Mucosa of stomach (tissue), 1 donor: ENCODE results near the gene MACROD1.

ENCODE experiments used
- H3K27me3 ChIP-seq: one replicate; pipeline ENCODE4 v1.7.0; 2013; ENCODE audit warnings: mild to moderate bottlenecking, low read length; ENCODE audit not compliant: control insufficient read depth, insufficient read depth
- H3K36me3 ChIP-seq: one replicate; pipeline ENCODE4 v1.7.0; 2013; ENCODE audit warnings: low read length; ENCODE audit not compliant: control insufficient read depth, insufficient read depth
- H3K4me1 ChIP-seq: one replicate; pipeline ENCODE4 v1.7.0; 2013; ENCODE audit warnings: mild to moderate bottlenecking, low read length; ENCODE audit not compliant: control insufficient read depth, insufficient read depth
- H3K4me3 ChIP-seq: one replicate; pipeline ENCODE4 v1.7.0; 2013; ENCODE audit warnings: low read length
- H3K9ac ChIP-seq: one replicate; pipeline ENCODE4 v1.7.0; 2013; ENCODE audit warnings: mild to moderate bottlenecking, low read length, moderate library complexity
- H3K9me3 ChIP-seq: one replicate; pipeline ENCODE4 v1.7.0; 2013; ENCODE audit warnings: mild to moderate bottlenecking, low read length, moderate library complexity; ENCODE audit not compliant: control insufficient read depth
- donor health status: Pancreatic carcinoma.

The MACROD1 gene

DNA sequence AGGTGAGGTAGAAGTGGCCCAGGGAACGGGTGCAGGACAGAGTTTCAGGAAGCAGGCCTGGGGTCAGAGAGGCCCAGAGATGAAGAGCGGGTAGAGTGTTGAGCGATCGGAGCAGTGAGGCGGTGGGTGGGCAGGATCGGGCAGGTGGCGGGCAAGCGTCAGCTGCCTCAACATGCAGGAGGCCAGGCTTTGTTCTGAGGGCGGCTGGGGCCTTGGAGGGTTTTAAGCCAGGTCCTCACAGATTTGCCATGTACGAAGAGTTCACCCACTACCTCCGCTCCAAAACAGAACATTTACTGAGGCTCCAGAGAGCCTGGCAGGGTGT is 100.8 kb downstream of the MACROD1 start:
- Histone ChIP-seq H3K4me3 (no peak overlapping the region), H3K36me3 (no peaks in the 10 kb centered on the region), H3K4me1 (peaks cover 4% of the 10 kb centered on the region), H3K9me3 (no peaks in the 10 kb centered on the region), H3K27me3 (peaks cover 26% of the 10 kb centered on the region), H3K9ac (no peak overlapping the region)

DNA sequence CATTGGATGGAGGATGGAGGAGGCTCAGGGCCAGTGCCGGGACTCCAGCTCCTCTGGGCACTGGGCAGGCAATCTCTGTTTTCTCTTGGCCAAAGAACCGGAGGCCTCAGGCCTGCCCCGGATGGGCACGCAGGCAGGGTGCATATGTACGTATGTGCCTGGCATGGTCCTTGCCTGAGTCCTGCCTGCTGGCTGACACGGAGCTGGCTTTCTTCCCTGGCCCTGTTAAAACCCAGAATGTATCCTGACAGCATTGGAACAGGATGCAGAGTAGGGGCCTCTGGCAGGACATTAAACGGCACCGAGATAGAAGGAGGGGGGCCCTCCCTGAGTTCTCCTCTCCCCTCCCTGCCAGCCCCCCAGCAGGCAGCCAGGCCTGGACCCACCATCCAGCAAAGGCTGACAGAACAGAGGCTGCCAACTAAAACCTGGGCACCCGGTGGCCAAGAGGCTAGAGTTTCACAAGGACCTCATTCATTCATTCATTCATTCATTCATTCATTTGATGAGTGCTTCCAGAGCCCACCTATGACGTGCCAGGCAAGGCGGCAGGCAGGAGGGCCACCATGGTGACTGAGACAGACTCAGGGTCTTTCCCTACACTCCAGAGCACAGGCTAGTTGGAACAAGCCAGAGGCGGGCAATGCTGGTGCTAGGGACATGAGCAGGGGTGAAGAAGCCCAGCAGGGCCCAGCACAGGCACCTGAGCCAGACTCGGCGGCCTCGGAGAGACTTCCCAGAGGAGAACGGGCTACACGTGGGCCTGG is 101.4 kb downstream of the MACROD1 start:
- H3K9me3 ChIP-seq, result no peaks in the 10 kb centered on the region
- no peak overlapping the region for H3K4me3 ChIP-seq
- H3K27me3 ChIP-seq, result peaks cover 26% of the 10 kb centered on the region
- peaks cover 4% of the 10 kb centered on the region for H3K4me1 ChIP-seq
- H3K36me3 ChIP-seq, result no peaks in the 10 kb centered on the region
- no peak overlapping the region for H3K9ac ChIP-seq

DNA sequence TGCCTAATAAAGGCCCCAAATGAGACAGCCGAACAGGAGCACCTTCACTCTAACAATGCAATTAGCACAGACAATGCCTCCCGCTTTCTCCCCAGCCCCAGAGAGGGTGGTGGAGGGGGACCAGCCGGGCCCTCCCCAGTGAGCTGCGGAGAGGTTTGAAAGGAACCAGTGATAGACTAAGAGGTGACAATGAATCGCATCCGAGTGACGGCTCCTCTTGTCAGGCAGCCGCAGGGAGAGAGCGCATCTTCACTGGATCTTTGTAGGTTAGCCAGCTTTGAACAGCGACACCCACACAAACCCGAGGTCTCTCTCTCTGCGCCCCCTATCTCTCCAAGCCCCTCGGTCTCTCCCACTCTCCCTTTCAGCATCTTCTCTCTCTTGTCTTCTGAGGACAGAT is 102.1 kb downstream of the MACROD1 start:
- H3K36me3 ChIP-seq, result no peaks in the 10 kb centered on the region
- H3K4me3 ChIP-seq, result no peak overlapping the region
- peaks cover 23% of the 10 kb centered on the region for H3K27me3 ChIP-seq
- H3K9ac ChIP-seq, result no peak overlapping the region
- H3K4me1 ChIP-seq, result peaks cover 4% of the 10 kb centered on the region
- H3K9me3 ChIP-seq, result no peaks in the 10 kb centered on the region

DNA sequence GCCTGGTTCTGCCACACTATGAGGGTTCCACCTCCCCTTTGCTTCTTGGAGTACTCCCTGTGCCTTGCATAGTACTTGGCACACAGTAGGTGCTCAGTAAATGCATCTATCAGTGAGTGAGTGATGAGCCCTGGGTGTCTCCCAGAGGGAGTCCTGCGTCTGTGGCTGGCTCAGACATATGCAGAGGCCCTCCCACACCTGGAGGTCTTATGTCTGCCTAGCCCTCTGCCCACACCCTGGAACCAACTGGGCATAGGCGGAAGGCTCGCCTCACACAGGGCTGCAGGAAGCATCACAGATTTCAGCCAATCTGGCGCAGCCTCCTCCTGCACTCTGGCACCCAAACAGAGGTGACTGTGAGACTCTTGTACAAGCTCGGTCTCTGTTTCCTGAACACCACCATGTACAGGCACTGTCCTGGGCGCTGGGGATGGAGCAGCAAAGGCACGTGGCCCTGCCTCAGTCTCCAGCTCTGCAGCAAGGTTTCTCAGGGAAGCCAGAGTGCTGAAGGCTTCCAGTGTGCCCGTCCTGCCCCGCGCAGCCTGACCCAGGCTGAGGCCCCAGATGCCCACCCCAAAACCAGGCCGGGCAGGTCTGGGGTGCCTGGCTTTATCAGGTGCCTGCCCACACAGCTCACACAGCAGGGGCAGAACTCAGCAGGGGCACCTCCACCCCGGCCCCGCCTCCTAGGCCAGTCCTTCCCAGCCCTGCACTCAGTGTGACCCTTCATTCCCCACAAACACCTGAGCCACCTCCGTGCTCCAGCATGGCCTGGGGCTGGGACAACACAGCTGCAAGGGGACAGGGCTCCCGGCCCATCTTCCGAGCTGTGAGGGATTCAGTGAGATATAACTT is 103.5 kb downstream of the MACROD1 start:
- H3K27me3 ChIP-seq, result peaks cover 23% of the 10 kb centered on the region
- no peaks in the 10 kb centered on the region for H3K9me3 ChIP-seq
- no peak overlapping the region for H3K4me3 ChIP-seq
- no peak overlapping the region for H3K9ac ChIP-seq
- no peaks in the 10 kb centered on the region for H3K36me3 ChIP-seq
- H3K4me1 ChIP-seq, result peaks cover 4% of the 10 kb centered on the region

DNA sequence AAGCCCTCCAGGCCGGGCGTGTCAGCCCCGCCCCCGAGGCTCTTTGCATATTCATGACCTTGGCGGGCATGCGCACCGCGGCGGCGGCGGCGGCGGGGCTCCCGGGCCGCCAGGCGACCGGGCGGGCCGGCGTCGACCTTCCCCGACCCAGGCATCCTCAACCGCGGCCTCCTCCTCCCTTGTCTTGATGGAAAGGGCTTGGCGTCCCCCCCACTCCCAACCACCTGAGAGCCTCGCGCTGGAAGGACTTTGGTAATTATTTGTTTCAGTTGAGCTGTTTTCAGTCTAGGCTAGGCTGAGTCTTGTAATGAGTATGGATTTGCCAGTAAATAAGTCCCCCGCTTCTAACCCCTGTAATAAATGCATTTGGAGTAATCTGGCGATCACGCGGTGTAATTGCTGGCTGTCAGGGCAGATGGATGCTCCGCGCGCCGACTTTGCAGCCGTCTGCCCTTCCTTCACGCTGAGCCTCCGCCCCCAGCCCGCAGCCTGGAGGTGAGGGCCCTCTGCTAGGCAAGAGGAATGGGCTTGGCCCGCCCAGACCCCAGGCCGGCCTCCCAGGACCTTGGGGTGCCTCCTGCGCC is 105.0 kb downstream of the MACROD1 start:
- Histone ChIP-seq H3K9ac (no peak overlapping the region), H3K36me3 (no peaks in the 10 kb centered on the region), H3K4me1 (peaks cover 4% of the 10 kb centered on the region), H3K4me3 (no peak overlapping the region), H3K27me3 (peaks cover 23% of the 10 kb centered on the region), H3K9me3 (no peaks in the 10 kb centered on the region)

DNA sequence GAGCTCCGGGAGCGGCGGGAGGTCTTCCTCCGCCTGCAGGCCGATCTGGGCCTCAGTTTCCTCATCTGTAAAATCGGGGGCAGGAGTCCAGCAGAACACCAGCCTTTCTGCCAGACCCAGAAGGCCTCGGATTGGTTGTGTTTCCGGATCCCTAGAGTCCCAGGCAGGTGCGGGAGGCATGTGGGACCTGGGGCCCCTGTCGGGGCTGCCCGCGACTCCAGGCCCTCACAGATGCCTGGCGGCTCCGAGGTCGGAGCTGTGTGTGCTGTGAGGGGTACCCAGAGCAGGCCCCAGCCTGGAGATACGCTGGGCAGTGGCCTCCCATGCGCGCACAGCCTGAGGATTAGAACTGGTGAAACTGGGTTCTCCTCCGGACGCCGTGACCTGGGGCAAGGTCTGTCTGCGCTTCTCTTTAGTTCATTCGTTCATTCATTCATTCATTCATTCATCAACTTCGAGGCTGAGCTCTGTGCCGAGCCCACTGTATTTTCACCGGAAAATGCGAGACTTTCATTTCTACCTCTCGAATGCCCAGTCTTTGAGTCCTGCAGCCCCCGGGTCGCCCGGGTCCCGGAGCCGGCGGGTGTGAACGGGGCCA is 105.6 kb downstream of the MACROD1 start:
- Histone ChIP-seq H3K4me3 (no peak overlapping the region), H3K9me3 (no peaks in the 10 kb centered on the region), H3K9ac (no peak overlapping the region), H3K36me3 (no peaks in the 10 kb centered on the region), H3K4me1 (peaks cover 4% of the 10 kb centered on the region), H3K27me3 (peaks cover 23% of the 10 kb centered on the region)

DNA sequence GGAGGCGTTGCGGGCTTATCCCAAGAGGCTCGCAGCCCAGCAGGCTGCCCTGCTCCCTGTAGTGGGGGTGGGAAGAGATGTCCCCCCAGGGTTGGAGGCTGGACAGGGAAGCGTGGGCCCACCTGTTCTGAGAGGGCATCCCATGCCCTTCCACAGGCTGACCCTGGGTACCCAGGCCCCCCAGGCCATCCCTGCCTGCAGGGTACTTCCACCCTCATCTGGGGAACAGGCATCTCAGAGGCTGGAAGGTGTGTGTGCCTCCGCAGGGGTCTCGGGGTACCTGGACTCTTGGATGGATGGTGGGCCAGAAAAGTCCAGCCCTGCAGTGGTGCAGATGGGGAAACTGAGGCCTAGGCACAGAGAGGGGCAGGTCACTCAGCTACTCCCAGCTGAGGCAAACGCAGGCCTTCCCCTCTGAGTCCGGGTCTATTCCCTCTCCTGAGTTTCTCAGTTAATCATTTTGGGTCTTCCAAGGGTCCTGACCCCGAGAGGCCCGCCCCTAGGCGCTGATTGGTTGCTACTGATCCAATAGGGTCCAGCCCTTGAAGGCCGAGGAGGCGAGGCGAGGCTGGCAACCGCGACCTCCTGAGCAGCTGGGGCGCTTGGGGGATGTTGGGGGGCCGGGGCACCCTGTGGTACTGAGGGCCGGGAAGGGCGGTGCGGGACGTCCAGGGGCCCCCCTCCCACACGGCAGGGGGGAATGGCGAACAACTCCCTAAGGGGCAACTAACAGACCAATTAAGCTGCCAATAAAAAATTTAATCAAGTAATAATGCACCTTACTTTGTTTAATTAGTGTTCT is 106.4 kb downstream of the MACROD1 start:
- Histone ChIP-seq H3K4me3 (no peak overlapping the region), H3K9me3 (no peaks in the 10 kb centered on the region), H3K27me3 (peaks cover 23% of the 10 kb centered on the region), H3K36me3 (no peaks in the 10 kb centered on the region), H3K4me1 (peaks cover 4% of the 10 kb centered on the region), H3K9ac (no peak overlapping the region)

DNA sequence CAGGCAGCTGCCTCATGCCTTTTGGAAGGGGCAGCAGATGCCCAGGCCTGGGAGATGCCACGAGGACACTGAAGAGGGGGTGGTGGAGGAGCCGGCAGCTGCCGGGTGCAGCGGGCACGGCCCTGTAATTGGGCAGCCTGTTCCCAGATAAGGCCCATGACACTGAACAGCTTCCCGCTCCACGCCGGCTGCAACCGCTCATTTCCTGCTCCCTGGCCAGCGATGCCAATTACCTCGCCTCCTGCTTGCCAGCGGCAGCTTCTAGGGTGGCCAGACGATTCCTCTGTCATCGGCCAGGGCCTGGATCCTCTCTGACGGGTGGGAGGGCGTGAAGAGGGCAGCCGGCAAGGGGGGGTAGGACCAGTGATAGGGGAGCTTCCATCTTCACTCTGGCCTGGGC is 107.4 kb downstream of the MACROD1 start:
- Histone ChIP-seq H3K27me3 (peaks cover 23% of the 10 kb centered on the region), H3K4me1 (peaks cover 4% of the 10 kb centered on the region), H3K36me3 (no peaks in the 10 kb centered on the region), H3K9ac (no peak overlapping the region), H3K9me3 (no peaks in the 10 kb centered on the region), H3K4me3 (no peak overlapping the region)

DNA sequence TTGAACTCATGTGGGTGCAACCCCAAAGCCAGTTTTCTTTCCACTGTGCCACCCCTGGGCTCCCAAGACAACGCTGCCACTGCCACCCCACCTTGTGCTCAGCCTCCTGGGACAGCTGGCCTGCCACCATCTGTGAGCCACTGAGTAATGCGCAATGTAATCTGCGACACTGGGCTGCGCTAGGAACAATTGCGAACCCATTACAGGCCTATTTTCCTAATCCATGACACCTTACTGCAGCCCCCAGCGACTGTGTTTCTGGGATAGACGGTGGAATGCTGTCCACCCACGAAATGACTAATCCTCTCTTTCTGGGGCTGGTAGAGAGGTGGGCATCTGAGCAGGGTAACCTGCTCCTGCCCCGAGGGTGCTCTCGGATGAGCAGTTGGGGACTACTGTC is 108.0 kb downstream of the MACROD1 start:
- Histone ChIP-seq H3K4me3 (no peak overlapping the region), H3K4me1 (peaks cover 4% of the 10 kb centered on the region), H3K27me3 (peaks cover 23% of the 10 kb centered on the region), H3K36me3 (no peaks in the 10 kb centered on the region), H3K9ac (no peak overlapping the region), H3K9me3 (no peaks in the 10 kb centered on the region)

DNA sequence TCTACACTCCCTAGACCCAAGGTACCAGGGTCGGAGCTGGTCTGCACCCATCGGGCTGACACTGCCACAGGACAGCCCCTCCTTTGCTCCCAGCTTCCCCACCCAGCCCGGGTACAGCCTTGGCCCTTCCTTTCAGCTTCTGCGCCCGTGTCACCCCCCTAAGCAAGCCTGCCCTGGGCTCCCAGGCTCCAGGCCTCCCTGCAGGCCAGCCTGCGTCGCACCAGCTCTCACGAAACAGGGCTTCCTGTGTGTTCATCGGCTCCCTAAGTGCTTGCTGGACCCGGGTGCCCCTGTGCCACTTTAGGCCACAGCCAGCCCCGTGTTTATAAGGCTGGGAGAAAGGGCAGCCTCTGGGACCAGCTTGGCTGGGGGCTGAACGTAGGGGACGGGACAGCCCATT is 109.1 kb downstream of the MACROD1 start:
- peaks cover 4% of the 10 kb centered on the region for H3K4me1 ChIP-seq
- peaks cover 16% of the 10 kb centered on the region for H3K27me3 ChIP-seq
- H3K4me3 ChIP-seq, result no peak overlapping the region
- H3K9ac ChIP-seq, result no peak overlapping the region
- H3K36me3 ChIP-seq, result no peaks in the 10 kb centered on the region
- H3K9me3 ChIP-seq, result no peaks in the 10 kb centered on the region

DNA sequence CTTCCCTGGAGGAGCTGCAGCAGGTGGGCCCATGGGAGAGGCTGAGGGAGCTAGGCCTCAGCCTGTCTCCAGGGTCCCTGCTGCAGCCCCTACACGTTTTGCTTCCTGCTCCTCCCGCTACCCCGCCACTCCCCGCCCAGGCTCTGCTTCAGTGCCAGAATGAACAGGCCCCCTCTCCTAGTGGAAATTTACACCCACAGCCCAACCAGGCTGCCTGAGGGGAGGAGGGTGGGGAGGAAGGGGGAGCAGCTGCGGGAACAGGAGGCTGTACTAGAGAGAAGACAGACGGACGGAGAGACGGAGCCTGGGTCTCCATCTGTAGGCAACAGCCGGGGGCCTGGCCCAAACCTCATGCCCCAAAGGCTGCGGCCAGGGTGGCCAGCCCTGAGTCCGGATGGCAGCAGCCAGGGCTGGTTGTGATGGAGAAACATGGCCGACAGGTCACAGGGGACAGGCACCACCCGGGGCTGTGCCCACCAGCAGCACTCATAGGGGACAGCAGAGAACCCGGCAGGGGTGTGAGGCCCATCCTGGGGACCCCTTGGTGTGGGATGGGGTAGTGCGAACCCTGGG is 109.6 kb downstream of the MACROD1 start:
- Histone ChIP-seq H3K36me3 (no peaks in the 10 kb centered on the region), H3K9ac (no peak overlapping the region), H3K9me3 (no peaks in the 10 kb centered on the region), H3K27me3 (peaks cover 12% of the 10 kb centered on the region), H3K4me3 (no peak overlapping the region), H3K4me1 (peaks cover 2% of the 10 kb centered on the region)
